GM21529 (cell line): ENCODE measurements around the gene OBI1.

Source experiments
- ATAC-seq: cut with Tn5 transposase; IDR thresholded peaks from one replicate; pipeline ENCODE4 v1.9.1; 2021; ENCODE audit not compliant: unreplicated experiment

OBI1 gene, protein sequence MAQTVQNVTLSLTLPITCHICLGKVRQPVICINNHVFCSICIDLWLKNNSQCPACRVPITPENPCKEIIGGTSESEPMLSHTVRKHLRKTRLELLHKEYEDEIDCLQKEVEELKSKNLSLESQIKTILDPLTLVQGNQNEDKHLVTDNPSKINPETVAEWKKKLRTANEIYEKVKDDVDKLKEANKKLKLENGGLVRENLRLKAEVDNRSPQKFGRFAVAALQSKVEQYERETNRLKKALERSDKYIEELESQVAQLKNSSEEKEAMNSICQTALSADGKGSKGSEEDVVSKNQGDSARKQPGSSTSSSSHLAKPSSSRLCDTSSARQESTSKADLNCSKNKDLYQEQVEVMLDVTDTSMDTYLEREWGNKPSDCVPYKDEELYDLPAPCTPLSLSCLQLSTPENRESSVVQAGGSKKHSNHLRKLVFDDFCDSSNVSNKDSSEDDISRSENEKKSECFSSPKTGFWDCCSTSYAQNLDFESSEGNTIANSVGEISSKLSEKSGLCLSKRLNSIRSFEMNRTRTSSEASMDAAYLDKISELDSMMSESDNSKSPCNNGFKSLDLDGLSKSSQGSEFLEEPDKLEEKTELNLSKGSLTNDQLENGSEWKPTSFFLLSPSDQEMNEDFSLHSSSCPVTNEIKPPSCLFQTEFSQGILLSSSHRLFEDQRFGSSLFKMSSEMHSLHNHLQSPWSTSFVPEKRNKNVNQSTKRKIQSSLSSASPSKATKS

DNA sequence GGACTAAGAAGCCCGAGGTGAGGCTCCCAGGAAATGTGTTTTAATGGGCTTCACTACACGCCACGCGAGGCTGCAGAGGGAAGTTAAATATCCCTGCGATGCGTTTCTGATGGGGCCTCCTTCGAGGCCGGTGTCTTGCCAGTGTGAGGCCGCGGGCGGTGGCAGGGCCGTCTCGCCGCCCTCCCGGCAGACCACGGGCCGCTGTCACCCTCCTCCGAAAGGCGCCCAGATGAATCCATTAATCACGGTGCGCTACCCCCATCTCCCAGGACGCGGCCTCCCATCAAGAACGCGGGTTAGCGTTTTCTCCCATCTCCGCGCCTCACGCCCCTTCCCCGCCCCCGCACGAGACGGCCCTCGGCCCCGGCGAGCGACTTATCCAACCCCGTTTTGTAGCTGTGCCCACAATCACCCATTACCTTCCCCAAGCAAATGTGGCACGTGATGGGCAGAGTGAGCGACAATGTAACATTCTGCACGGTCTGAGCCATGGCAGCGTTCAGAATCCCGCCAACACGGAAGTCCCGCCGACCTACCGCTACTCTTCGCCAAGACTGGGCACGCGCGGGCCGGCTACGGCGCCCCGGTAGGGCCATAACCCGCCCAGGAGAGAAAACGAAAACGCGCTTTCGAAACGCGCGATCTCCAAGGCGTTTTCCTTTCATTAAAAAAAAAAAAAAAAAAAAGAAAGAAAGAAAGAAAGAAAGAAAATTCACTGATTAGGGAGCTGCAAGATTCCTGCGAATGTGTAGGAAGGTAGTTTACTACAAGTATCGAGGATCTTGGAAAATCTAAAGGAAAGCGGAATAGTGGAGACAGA lies at the start of gene OBI1:
Gene OBI1, minus strand, starts transcription at position 526 of the 820 bp plus-strand sequence. Its CDS starts 35 bp downstream, at position 491.
- ATAC-seq, result peak; percentile 72

DNA sequence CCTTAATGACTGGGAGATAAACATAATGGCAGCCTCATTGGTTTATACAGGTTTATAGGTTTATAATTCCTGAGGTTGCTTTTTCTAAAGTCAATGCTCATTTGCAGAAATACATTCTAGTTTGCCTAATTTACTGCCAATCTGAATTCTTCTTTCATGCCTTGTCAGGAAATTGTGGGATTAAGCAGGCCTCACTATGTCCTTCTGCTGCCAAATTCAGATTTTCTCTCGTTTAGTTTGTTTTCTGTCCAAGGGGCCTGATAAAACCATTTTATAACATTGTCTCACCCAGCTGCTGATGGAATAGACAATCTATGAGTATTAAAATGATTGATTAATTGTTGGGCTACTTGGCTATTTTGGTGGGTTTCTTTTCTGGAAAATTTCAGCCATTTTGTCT lies 42.4 kb upstream of the OBI1 start:
- no peak for ATAC-seq

DNA sequence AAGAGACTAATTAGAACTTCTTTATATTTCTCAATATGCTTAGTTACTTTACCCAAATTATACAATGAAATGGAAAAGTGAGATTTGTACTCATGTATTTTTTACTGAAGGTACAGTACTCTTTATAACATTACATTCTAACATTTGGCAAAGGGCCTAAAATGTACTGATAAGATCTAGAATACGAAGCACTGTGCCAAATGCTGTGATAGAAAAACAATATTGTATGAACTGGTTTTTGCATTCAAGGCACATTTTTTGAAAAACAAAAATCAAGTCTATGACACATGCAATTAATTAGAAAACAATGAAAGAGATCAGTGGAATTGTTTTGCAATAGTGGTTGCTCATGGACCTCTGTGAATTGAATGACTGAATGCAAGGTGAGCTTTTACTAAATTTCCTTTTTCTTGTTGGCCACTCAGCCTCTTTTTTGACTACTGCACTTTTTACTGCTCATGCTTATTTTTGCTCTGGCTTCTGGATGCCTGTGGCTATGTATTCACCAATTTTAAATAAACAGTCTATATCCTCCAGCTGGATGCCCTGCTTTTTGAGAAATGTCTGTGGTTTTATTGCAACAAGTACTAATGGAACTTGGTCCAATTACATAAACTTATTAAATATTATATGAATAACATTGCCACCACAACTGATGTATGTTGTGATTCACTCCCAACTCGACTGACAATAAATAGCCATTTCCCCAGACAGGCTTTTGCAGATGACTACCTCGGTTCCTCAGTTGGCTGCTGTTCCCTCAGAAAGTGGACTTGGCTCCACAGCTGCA lies 41.4 kb upstream of the OBI1 start:
- ATAC-seq, result no peak

DNA sequence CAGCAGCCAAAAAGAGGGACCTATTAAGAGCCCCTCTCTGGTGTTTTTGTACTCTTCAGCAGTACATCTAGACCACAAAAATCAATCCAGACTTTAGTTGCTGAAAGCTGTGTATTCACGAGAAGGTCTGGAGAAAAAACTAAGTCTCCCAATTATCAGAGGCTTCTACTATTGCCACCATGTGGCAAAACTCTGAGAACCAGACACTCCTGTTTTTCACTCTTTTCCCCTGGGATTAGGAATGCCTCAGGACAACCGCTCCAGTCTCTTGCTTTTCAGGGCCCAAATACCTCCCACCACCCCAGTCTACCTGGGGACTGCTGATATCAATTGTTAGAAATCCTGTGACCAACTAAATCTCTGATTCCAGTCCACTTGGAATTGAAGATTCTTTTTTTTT lies 30.1 kb upstream of the OBI1 start:
- no peak for ATAC-seq

DNA sequence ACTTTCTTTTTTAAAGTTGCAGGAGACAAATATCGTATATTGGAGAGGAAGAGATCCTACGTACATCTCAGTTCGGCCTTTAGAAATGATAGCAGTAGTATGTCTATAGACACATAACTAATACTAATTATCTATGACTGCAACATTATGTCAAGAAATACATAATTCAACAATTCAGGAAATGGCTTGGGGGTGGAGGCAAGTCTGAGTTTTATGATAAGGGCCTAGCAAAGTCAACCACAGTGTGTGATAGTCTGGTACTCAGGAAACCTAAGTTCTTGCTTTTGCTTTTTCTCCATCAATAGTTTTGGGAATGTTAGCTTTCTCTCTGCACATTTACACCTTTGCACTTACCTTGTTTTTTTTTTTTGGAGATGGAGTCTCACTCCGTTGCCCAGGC lies 27.5 kb upstream of the OBI1 start:
- ATAC-seq, result no peak

DNA sequence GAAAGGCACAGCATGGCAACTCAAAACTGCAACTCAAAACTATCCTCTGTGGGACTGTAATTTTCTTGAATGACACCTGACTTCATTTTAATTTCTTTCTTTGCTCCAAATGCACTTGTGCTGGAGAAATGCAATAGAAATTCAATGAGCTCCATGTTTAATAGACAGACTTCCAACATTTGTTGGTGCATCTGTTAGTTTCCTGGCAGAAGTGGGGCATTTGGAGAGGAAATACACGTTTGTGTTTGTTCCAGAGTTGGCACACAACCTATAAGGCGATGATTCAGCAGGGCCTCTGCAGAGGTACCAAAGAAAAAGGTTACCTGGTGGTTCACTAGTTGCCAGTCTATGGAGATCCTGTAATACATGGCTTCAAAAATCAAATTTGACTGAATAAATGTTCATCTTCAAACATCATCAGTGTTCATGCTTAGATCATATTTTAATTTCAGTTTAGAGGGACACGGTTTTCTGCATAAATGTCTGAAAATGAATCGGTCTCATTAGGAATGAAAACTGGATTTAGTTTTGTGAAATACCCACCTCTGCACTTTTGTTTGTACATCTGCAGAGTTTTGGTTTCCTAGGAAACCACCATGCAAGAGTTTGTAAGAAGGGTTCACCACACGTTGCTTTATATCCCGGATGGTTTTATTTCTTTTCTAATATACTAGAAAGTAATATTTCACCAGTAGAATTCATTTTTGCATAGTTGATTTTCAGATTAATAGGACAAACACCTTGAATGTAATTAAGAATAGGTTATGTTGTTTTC lies 21.8 kb upstream of the OBI1 start:
- no peak for ATAC-seq

DNA sequence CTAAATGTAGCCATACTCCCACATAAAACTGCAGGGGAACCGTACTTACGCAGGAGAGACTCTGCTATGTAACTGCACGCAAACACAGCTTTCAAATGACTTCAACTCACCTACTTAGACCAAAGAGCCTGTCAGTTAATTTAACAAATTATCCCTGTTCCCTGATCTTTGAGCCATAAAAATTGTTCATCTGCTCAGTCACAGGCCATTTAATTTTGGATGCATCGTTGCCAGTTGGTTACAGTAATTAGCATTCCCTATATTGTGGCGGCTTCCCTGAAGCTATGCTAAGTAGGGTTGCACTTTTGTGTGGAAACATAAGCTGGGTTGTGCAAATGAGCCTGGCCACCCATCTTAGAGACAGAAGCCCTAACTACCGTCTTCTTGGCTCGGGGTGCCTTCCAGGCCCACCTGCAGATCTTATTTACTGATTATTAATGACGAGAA lies 21.2 kb upstream of the OBI1 start:
- no peak for ATAC-seq

DNA sequence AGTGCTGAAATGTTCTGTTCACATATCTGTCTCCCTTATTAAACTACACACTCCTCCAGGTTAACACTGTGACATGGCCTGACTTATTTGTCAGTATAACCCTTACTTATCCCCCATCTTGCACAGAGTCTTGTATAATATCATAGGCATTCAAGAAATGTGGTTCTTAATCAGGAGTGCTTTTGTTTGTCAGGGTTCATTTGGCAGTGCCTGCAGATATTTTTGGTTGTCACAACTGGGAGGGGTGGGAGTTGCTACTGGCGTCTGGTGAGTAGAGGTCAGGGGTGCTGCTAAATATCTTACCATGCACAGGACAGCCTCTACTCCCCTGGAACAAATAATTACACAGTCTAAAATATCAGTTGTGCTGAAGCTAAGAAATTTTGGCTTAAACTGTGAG lies 20.4 kb upstream of the OBI1 start:
- ATAC-seq, result no peak

DNA sequence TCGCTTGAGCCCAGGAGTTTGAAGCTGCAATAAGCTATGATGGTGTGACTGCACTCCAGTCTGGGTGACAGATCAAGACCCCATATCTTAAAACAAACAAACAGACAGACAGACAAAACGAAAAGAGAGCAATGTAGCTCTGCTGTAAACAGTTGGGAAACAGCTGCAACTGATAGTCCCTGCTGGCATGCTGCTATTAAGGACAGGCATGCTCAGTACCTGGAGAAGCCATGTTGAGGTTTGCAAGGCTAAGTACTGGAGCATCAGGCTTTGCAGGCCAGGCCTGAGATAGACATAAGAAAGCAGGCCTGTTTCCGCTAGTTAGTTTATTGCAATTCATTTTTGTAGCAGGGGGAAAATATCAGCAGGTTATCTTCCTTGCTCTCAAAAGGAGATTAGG lies 16.2 kb upstream of the OBI1 start:
- ATAC-seq, result no peak

DNA sequence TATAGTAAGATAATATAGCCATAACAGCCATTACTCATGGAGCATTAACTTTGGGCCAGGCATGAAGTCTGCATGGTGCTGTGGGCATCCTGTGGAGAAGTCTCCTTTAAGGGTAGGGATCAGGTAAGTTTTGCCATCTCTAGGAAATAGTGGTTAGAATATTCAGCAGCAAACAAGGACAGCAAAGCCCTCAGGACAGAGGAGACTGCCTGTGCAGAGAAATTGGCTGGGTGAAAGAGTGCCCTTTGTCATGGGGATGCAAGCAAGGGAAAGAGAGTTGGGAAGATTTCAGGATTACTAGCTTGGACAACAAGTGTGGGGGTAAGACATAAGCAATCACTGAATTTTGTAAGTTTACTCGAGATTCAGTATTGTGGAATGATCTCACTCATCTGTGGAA lies 15.7 kb upstream of the OBI1 start:
- no peak for ATAC-seq

DNA sequence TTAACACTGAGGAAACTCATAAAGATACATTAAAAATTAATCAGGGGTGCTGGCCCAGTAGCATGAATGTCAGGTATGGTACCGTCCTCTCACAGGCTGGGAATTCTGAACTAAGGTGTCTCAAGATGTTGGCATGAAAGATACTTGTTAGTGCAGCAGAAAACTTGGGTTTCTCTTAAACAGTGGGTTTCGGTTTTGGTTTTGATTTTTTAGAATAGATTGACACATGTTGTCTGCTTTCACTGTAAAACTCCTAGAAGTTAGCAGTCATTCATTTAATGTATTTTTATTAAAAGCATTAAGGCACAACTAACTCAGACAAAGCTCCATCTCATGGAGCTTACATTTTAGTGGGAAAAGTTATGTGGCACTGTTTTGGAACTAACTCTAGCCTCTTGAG lies 3.5 kb upstream of the OBI1 start:
- peak; percentile 27 for ATAC-seq

DNA sequence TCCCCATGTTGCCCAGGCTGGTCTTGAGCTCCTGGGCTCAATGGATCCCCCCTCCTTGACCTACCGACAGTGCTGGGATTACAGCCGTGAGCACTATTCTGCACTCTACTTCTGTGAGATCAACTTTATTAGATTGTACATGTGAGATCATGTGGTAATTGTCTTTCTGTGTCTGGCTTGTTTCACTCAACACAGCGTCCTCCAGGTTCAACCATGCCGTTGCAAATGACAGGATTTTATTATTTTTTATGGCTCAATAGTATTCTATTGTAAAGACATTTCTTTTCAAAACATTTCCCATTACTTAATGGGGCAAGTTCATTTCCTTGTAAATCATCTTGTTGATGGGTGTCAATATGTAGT lies 1.5 kb upstream of the OBI1 start:
- peak; percentile 13 for ATAC-seq

DNA sequence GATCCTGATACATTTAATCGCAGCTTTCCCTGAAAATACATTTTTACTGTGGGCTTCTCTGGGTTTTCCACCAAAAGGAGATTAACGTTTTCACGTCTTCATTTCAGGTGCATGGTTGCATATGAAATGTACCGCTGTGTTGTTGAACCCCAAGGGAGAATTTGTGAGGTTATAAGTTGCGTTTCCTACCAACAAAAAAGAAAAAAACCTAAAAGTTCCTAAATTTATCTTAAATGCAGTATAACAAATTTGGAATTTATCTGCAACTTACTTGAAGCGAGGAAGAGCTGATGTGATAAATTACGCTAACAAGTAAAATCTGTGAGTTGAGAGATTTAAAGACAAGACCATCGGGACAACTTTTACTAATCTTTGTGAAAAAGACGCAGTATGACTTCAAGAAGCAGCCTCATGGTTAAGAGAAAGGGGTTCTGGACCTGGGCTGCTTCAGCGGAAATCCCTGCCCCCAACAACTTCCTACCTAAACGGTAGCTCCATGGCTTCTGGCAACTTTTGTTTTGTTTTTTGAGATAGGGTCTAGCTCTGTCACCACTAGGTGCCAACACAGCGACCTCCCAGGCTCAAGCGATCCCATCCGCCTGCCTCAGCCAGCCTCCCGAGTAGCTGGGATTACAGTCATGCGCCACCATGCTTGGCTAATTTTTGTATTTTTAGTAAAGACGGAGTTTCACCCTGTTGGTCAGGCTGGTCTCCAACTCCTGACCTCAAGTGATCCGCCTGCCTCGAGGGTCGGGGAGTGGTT lies 958 bp upstream of the OBI1 start:
- ATAC-seq, result peak; percentile 38

DNA sequence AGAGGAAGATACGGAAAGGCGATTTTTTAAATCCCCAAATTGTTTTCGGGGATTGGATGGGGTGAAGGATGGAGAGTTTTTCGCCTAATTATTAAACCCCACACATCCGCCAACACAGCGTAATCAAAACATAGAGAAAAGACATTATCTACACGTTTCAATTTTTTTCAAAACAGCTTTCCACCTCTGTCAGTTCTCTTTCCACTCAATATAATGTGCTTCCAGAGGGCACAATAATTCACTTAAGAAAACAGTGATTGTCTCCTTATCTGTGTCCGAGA lies 435 bp upstream of the OBI1 start:
- no peak for ATAC-seq

DNA sequence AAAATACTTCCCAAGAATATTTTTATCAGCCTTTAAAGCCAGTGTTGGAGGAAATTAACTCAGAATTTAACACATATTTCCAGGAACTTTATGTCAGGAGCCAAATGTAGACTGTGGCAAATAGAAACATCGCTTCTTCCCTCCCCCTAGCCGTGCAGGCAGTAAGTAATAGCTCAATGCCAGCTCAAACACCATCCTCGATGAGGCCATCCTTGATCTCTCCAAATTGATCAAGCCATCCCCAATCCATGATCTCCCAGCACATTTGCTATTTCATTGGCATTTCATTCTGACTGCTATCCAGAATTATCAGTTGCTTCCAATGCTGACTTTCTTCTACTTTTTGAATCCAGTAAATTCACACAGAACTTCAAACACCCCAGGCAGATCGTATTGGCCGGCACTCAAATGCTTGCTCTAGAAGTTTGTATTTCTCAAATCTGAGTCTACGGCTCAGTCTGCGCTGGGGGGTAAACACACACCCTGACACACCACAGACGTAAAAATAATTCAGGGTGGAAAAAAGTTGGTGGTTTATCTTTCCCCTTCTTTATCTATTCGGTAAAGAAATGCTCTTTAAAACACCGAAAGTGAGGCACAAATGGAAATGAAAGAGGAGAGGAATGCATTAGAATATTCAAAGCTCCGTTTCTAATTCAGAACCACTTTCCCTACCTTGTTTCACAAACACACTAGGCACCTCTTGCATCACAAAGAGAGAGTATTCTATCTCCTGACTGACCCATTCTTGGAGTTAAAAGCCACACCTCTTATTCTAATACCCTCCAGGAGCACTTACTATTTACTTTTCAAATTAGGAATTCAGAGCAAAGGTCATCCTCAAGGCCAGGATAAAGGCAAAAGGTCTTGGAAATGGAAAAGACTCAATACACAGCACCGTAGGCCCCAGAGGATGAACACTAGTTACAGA lies 991 bp downstream of the OBI1 start:
- ATAC-seq, result peak; percentile 30

DNA sequence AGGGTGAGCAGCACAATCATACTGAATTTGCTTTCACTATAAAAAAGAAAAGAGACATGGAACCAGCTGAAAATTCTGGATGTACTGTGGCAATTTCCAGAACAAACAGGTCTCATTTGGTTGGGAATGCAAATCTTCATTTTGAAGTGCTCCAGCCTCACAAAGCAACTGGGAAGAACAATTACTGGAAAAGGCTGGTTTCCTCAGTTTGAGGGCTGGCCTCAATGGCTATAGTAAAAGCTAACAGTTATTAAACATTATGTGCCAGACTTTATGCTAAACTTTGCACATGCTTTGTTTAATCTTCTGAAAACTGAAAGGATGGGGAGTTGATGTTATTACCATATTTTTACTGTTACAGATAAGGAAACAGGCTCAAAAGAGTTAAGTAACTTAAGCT lies 3.0 kb downstream of the OBI1 start:
- ATAC-seq, result no peak

DNA sequence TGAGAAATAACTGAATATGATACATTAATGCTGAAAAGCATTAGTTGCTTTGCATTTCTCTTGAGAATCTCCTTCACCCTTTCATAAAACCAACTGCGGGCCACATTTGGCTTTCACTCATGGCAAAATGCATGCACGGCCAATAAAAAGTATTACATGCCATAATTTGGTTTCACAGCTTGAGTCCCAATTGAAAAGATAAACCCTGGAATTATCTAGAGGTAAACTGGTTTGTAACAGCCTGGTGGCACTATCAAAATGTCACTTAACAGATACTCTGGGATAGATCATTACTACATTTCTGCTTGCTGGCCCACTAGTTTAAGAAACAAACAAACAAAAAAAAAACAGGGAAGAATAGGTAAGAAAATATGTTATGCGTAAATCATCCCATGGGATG lies 3.9 kb downstream of the OBI1 start:
- ATAC-seq, result no peak

DNA sequence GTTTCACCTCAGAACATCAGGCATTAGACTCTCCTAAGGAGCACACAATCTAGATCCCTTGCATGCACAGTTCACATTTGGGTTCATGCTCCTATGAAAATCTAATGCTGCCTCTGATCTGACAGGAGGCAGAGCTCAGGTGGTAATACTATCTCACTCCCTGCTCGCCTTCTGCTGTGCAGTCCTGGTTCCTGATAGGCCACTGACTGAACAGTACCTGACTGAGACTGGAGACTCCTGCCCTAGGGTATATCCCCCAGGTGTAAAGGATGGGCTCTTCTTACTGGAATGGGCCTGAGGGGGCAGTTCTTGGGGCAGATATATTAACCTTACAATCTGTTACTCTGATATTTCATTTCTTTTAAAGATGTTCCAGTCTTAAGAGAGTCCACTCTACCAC lies 6.3 kb downstream of the OBI1 start:
- no peak for ATAC-seq

DNA sequence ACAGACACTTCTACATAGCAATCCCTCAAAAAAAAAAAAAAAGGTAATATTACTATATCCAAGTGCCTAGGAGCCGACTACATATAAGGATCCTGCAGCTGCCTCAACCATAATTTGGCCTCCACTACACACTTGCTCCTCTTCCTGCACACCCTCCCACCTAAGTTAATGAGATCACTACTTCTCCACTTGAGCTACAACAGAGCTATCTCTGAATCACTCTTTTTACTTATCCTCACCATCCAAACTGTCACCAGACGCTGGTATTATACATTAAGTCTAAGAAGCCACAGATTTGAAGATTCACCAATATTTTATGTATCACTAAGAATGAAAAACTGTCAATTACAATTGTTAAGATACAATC lies 8.3 kb downstream of the OBI1 start:
- ATAC-seq, result no peak
